Loucy (cell line): ENCODE results near the gene RAB30.

ENCODE experiments used
- H2AFZ ChIP-seq: fragments of 200-600 bp; sonication (generic); 2 replicates; pipeline ENCODE4 v1.6.0; 2016; ENCODE audit warnings: antibody characterized with exemption, mild to moderate bottlenecking, low read length, moderate library complexity
- H3F3A ChIP-seq: fragments of 200-600 bp; 2 replicates; pipeline ENCODE4 v1.6.0; 2016; ENCODE audit warnings: antibody characterized with exemption, low read depth, mild to moderate bottlenecking
- H3K27me3 ChIP-seq: fragments of 200-600 bp; sonication (generic); 2 replicates; pipeline ENCODE4 v1.6.1; 2014; ENCODE audit warnings: low read length, mild to moderate bottlenecking; ENCODE audit not compliant: insufficient read depth, poor library complexity, severe bottlenecking
- H3K36me3 ChIP-seq: fragments of 200-600 bp; sonication (generic); 2 replicates; pipeline ENCODE4 v1.6.1; 2016; ENCODE audit warnings: low read length; ENCODE audit not compliant: insufficient read depth
- H3K4me1 ChIP-seq: fragments of 200-600 bp; sonication (generic); 2 replicates; pipeline ENCODE4 v1.5.1; 2014; ENCODE audit warnings: low read length, mild to moderate bottlenecking; ENCODE audit not compliant: insufficient read depth, poor library complexity, severe bottlenecking
- H3K4me2 ChIP-seq: fragments of 200-600 bp; sonication (generic); 2 replicates; pipeline ENCODE4 v1.6.0; 2014; ENCODE audit warnings: antibody characterized with exemption, low read length, low read depth, mild to moderate bottlenecking; ENCODE audit not compliant: poor library complexity, severe bottlenecking
- H3K4me3 ChIP-seq: fragments of 200-600 bp; sonication (generic); 2 replicates; pipeline ENCODE4 v1.5.1; 2014; ENCODE audit warnings: low read length, mild to moderate bottlenecking, mixed read lengths; ENCODE audit not compliant: poor library complexity, severe bottlenecking
- H3K79me2 ChIP-seq: fragments of 200-600 bp; sonication (generic); 2 replicates; pipeline ENCODE4 v1.6.1; 2014; ENCODE audit warnings: low read length; ENCODE audit not compliant: insufficient read depth
- H3K9ac ChIP-seq: fragments of 200-600 bp; sonication (generic); 2 replicates; pipeline ENCODE4 v1.6.0; 2014; ENCODE audit warnings: mild to moderate bottlenecking, low read depth, low read length, moderate library complexity; ENCODE audit not compliant: poor library complexity, severe bottlenecking
- H3K9me2 ChIP-seq: fragments of 200-600 bp; sonication (generic); replicated peaks from 2 replicates; pipeline ENCODE4 v1.6.1; 2016; ENCODE audit warnings: low read depth, low read length, mixed read lengths
- H3K9me3 ChIP-seq: fragments of 200-600 bp; sonication (generic); 2 replicates; pipeline ENCODE4 v1.6.1; 2014; ENCODE audit warnings: mild to moderate bottlenecking, antibody characterized with exemption, low read length, low read depth; ENCODE audit not compliant: insufficient read depth
- H4K20me1 ChIP-seq: fragments of 200-600 bp; sonication (generic); 2 replicates; pipeline ENCODE4 v1.6.0; 2014; ENCODE audit warnings: antibody characterized with exemption, low read length, mild to moderate bottlenecking; ENCODE audit not compliant: insufficient read depth, poor library complexity, severe bottlenecking
- CTCF ChIP-seq: fragments of 200-600 bp; sonication (generic); conservative IDR thresholded peaks from 2 replicates; pipeline ENCODE4 v1.5.1; 2014; ENCODE audit warnings: mild to moderate bottlenecking, antibody characterized with exemption, low read length
- EZH2phosphoT487 ChIP-seq: fragments of 200-600 bp; IDR thresholded peaks from 2 replicates; pipeline ENCODE4 v1.6.1; 2018; ENCODE audit warnings: antibody characterized with exemption, mild to moderate bottlenecking, moderate library complexity, borderline replicate concordance

Gene RAB30

GRCh38 chr11:83039566-83039965, 32.1 kb downstream of the RAB30 start:
- no peaks in the 10 kb centered on the region for H3K79me2 ChIP-seq
- H3K9me3 ChIP-seq: no peaks in the 10 kb centered on the region
- H3K9ac ChIP-seq: no peak overlapping the region
- H3K27me3 ChIP-seq: no peaks in the 10 kb centered on the region
- H4K20me1 ChIP-seq: no peaks in the 10 kb centered on the region
- H3K4me2 ChIP-seq: no peak overlapping the region
- H3K4me3 ChIP-seq: no peak overlapping the region
- H3K4me1 ChIP-seq: peaks cover 14% of the 10 kb centered on the region
- no peaks in the 10 kb centered on the region for H3F3A ChIP-seq
- no peaks in the 10 kb centered on the region for H3K36me3 ChIP-seq
- no peak for TF ChIP-seq CTCF
- TF ChIP-seq EZH2phosphoT487: no peak
- no peaks in the 10 kb centered on the region for H3K9me2 ChIP-seq
- no peak overlapping the region for H2AFZ ChIP-seq

GRCh38 chr11:83037877-83038276, 33.8 kb downstream of the RAB30 start:
- Histone ChIP-seq H3K9me3 (no peaks in the 10 kb centered on the region), H4K20me1 (no peaks in the 10 kb centered on the region)

GRCh38 chr11:83036701-83037100, 35.0 kb downstream of the RAB30 start:
- Histone ChIP-seq H4K20me1 (no peaks in the 10 kb centered on the region), H3K9ac (no peak overlapping the region), H3K9me2 (no peaks in the 10 kb centered on the region), H3K9me3 (no peaks in the 10 kb centered on the region), H3K4me1 (peaks cover 22% of the 10 kb centered on the region), H3K36me3 (no peaks in the 10 kb centered on the region), H3F3A (no peaks in the 10 kb centered on the region), H3K4me2 (no peak overlapping the region), H3K4me3 (no peak overlapping the region), H3K27me3 (no peaks in the 10 kb centered on the region), H3K79me2 (no peaks in the 10 kb centered on the region), H2AFZ (no peak overlapping the region)
- TF ChIP-seq EZH2phosphoT487 (no peak), CTCF (no peak)

More at GRCh38 chr11:83037877-83038276, 33.8 kb downstream of the RAB30 start:
- Histone ChIP-seq H3K9ac (no peak overlapping the region), H3K4me3 (no peak overlapping the region), H3K79me2 (no peaks in the 10 kb centered on the region), H3K4me2 (no peak overlapping the region), H2AFZ (no peak overlapping the region), H3K27me3 (no peaks in the 10 kb centered on the region), H3K9me2 (no peaks in the 10 kb centered on the region), H3F3A (no peaks in the 10 kb centered on the region), H3K36me3 (no peaks in the 10 kb centered on the region), H3K4me1 (peaks cover 22% of the 10 kb centered on the region)
- no peak for TF ChIP-seq CTCF
- TF ChIP-seq EZH2phosphoT487: no peak
